GM12891 (cell line): Measurements from ENCODE around the gene DGKI.
A peak's percentile ranks its signal among the peaks of the same experiment; 100 is the strongest.
"Not testable (repeated sequence)": the region's sequence is repeated elsewhere in the genome, so short reads cannot be mapped to it uniquely, and the experiment has no call there.

Source experiments
- DNase-seq: peaks from one replicate; pipeline ENCODE4 v3.0.0; 2011; ENCODE audit warnings: low spot score; ENCODE audit not compliant: insufficient read length
- FAIRE-seq: peaks from 2 replicates; lab custom pipeline; 2011; peaks lifted over from hg19 to GRCh38; lab: Jason Lieb, UNC
- PAX5 ChIP-seq: IDR thresholded peaks from 2 replicates; pipeline ENCODE4 v1.6.1; 2011; ENCODE audit warnings: low read length, moderate library complexity, mild to moderate bottlenecking; ENCODE audit not compliant: insufficient read depth, severe bottlenecking
- POLR2A ChIP-seq: IDR thresholded peaks from 2 replicates; pipeline ENCODE4 v1.6.1; 2011; ENCODE audit warnings: low read depth, low read length, control low read depth
- POLR2AphosphoS5 ChIP-seq: IDR thresholded peaks from 2 replicates; pipeline ENCODE4 v1.6.1; 2011; ENCODE audit warnings: low read depth, low read length, control low read depth
- POU2F2 ChIP-seq: IDR thresholded peaks from 2 replicates; pipeline ENCODE4 v1.6.1; 2011; ENCODE audit warnings: low read depth, mild to moderate bottlenecking, control low read depth, low read length, moderate library complexity
- SPI1 ChIP-seq: IDR thresholded peaks from 2 replicates; pipeline ENCODE4 v1.6.1; 2011; ENCODE audit warnings: low read depth, low read length, control low read depth
- TAF1 ChIP-seq: IDR thresholded peaks from 2 replicates; pipeline ENCODE4 v1.6.1; 2011; ENCODE audit warnings: low read depth, low read length, control low read depth

DGKI gene

DNA sequence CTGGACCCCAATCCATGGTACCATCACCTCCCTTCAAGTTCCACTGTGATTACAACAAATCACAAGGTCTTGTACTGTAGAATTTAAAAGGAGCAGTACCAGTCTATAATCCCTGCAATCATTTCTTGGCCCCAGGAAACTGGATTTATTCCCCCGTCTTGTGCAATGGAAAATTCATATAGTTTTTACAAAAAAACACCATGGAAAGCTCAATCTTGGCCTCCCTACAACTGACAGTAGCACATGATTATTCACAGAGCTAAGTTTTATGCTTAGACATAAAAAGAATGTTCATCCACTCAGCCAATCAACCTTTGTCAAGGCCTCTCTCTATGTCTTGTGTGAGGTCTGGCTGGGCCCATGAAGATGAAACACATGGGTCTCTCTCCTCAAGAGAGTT is 10.2 kb downstream of the DGKI start:
- TF ChIP-seq POLR2AphosphoS5 (no peak), TAF1 (no peak), SPI1 (no peak), POU2F2 (no peak), PAX5 (no peak), POLR2A (no peak)
- no peak for FAIRE-seq
- DNase-seq, result no peak

DNA sequence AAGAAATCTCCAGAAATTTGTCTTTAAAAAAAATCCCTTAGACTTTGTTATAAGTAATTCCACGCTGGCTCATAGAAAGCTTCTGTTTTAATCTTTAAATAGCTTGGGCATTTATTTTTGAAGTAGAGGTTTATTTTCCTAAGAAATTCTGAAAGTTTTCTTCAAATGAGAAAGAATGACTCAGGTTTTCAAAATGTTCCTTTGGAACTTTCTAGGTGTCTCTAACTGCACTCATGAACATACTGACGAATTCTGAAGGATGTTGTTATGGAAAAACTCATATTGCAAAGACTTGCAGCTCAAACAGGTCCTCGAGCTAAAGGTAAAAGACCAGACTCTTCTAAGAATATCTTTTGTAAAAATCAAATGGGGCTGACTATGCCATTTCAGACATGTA is 10.7 kb downstream of the DGKI start:
- no peak for FAIRE-seq
- no peak for DNase-seq
- TF ChIP-seq POLR2AphosphoS5 (no peak), TAF1 (no peak), PAX5 (no peak), SPI1 (no peak), POLR2A (no peak), POU2F2 (no peak)

DNA sequence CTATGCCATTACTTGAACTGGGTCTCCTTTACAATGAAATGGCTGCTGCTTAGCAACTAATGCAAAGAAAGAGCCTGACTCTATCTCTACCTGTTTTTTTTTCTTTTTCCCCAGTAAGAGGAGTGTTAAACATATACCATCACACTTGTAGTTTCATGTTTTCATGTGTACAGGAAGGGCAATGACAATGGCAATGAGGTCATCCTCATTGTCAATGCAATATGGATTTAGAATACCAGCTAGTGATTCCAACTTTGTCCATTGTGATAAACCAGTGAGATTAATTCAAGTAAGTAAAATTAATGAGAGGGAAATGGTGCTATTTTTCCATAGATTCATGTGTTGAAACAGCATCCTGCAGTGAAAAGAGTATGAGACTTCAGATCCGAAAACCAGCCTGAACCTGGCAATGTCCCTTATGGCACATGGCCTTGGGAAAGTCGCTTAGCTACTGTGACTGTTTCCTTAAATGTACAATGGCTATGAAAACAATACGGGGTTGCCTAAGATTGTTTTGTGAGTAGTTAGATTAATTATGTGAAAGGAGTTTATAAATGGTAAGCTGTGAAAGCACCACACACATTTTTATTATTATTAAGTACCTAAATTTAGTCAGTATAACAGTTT is 11.2 kb downstream of the DGKI start:
- no peak for FAIRE-seq
- DNase-seq, result no peak
- TF ChIP-seq SPI1, result no peak
- TF ChIP-seq POLR2AphosphoS5, result no peak
- no peak for TF ChIP-seq PAX5
- TF ChIP-seq POU2F2, result no peak
- no peak for TF ChIP-seq POLR2A
- no peak for TF ChIP-seq TAF1

DNA sequence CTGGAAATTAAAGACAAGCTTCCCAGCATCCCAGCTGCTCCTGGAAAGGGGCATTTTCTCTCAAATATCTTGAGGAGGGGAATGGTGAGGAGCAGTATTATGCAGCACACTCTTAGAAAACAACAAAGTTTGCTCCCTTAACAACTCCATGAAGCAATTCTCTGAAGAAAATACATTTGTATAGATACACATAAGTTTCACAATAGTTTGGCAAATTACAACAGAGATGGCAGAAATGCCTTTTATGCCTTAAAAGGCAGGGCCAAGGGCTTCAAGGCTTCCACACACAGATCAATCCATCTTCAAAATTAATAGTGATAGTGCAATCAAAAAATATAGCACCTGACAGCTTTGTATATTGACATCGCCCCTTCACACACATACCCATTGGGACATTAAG is 12.2 kb downstream of the DGKI start:
- FAIRE-seq, result no peak
- no peak for DNase-seq
- TF ChIP-seq POLR2AphosphoS5, result no peak
- no peak for TF ChIP-seq POU2F2
- no peak for TF ChIP-seq POLR2A
- TF ChIP-seq SPI1, result no peak
- TF ChIP-seq TAF1, result no peak
- no peak for TF ChIP-seq PAX5

DNA sequence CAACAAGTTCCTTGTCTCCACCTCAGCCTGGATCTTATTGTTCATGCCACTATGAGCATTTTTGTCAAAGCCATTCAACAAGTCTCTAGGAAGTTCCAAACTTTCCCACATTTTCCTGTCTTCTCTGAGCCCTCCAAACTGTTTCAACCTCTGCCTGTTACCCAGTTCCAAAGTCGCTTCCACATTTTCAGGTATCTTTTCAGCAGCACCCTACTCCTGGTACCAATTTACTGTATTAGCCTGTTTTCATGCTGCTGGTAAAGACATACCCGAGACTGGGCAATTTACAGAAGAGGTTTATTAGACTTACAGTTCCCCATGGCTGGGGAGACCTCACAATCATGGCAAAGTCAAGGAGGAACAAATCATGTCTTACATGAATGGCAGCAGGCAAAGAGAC is 13.8 kb downstream of the DGKI start:
- not testable (repeated sequence) for FAIRE-seq, DNase-seq

DNA sequence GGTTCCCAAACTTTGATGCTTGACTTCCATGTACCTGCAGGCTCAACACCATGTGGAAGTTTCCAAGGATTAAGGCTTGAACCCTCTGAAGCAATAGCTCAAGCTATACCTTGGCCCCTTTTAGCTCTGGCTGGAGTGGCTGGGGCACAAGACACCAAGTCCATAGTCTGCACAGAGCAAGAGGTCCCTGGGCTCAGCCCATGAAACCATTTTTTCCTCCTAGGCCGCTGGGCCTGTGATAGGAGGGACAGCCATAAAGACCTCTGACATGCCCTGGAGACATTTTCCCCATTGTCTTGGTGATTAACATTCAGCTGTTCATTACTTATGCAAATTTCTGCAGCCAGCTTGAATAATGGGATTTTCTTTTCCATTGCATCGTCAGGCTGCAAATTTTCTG is 14.4 kb downstream of the DGKI start:
- no peak for FAIRE-seq
- TF ChIP-seq SPI1, result no peak
- no peak for TF ChIP-seq TAF1
- TF ChIP-seq PAX5, result no peak
- no peak for TF ChIP-seq POLR2A

DNA sequence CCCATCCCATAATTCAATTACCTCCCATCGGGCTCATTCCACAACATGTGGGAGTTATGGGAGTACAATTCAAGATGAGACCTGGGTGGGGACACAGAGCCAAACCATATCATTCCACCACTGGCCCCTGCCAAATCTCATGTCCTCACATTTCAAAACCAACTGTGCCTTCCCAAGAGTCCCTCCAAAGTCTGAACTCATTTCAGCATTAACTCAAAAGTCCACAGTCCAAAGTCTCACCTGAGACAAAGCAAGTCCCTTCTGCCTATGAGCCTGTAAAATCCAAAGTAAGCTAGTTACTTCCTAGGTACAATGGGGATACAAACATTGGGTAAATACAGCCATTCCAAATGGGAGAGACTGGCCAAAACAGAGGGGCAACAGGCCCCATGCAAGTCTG is 15.2 kb downstream of the DGKI start:
- DNase-seq, FAIRE-seq: not testable (repeated sequence)

More for the DNA sequence above, 14.4 kb downstream of the DGKI start:
- DNase-seq, result no peak

DNA sequence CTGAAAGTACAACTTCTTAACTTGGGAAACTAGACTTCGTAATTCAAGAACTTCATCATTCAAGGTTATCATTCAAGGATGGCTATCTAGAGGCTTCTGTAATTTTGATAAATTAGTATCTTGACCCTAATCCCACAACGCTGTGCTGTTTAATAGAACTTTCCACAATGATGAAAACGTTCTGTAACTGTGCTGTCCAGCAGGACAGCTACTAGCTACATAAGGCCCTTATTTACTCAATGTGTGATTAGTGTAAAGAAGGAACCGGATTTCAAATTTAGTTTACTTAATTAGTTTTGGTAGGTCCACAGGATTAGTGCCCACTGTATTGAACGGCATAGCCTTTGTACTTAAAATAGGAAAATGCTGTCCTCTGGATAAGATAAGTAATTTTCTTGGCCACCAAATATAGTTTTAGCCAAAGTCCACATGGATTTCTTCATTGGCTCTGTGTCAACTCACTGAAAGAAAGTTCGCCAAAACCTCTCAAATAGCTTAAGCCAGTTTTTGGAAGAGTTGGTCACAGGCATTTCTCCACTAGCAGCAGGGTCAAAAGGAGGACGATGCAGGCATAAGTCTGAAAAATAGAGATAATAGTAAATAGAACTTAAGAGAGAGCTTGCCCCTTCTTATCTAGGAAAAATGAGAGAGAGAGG is 17.3 kb downstream of the DGKI start:
- DNase-seq (no peak), FAIRE-seq (no peak)
- TF ChIP-seq PAX5 (no peak), POLR2A (no peak), POLR2AphosphoS5 (no peak), TAF1 (no peak), SPI1 (no peak), POU2F2 (no peak)

DNA sequence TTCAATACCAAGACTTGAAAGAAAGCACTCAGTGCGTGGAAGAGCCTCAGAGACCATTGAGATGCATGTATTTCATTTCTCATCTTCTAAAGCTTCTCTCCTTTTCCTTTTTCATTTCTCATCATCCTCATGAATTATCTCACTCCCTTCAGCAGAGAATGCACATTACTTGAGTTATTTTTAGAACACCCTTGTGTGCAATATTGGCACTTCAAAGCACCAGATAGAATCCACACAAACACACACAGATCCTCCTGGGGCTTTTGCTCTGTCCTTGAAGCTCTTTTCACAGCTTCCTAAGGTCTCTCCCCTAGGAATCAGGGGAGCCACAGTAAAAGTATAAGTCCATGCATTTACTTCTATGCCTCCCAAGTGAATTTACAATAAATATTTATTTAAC is 18.3 kb downstream of the DGKI start:
- DNase-seq (no peak), FAIRE-seq (no peak)
- TF ChIP-seq TAF1, result no peak
- TF ChIP-seq POLR2A, result no peak
- no peak for TF ChIP-seq POU2F2
- TF ChIP-seq SPI1, result no peak

DNA sequence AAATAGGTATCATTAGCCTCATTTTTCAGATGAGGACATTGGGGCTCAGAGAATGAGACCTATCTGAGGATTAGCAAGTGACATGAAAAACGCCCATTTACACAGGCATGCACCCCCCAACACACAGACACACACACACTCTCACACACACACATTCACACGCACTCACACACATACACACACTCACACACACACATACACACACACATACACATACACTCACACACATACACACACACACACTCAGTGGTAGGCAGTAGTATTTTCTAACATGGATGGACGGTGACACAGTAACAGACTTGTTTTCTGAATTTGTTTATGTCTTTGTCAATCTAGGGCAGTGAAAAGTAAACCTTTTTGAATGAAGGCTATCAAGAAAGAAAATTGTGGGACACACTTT is 21.3 kb downstream of the DGKI start:
- DNase-seq (no peak), FAIRE-seq (peak; percentile 59)
- no peak for TF ChIP-seq POLR2AphosphoS5
- no peak for TF ChIP-seq SPI1
- no peak for TF ChIP-seq TAF1
- TF ChIP-seq PAX5, result no peak

DNA sequence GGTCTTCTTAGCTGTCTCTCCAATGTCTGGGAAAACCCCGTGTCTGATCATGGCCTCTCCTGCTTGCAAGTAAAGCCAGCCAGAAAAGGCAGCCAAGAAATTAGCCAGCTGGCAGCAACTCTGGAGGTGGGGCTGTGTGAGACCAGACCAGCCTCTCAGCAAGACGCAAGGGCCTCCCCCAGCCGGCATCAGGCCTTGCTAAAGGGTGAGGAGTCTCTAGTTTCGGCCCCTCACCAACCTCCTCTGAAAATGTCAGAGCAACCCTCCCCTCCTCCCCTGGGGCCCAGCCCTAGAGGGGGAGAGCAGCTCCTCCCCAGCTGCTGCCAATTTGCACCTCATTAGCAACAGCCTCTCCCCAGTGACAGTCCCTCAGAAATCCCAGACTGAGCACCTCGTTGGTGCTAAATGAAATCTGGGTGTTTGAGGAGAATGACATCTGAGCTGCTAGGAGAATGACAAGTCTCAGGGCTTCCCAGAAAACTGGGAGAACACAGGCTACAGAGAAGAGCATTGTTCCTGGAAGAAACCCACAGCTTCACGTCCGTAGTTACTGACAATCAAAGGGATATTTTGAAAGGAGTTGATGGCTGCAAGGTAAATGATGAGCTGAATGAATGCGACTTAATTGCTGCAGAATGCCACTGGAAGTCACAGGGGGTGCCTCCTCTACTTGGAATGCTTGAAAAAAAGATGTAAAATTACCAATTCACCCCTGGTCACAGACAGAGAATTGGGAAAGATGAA is 25.9 kb downstream of the DGKI start:
- FAIRE-seq (no peak), DNase-seq (no peak)
- TF ChIP-seq SPI1 (no peak), POU2F2 (no peak), PAX5 (no peak), POLR2AphosphoS5 (no peak), POLR2A (no peak), TAF1 (no peak)
